Myocyte (in vitro differentiated cells): Measurements from ENCODE around the gene LCOR. TPM values are rescaled to one million over a fixed set of nuclear protein-coding genes. Genes with fewer than 3 reads are reported as not detected.

Source experiments
- DNase-seq: peaks from one replicate; pipeline ENCODE4 v3.0.0-alpha.2; 2012; ENCODE audit warnings: low read depth
- total RNA-seq: library from RNA; depleted of rRNA; stranded (reverse); fragments of >200 nt; gene quantifications from 2 replicates; pipeline ENCODE4 v1.2.3, GENCODE V29; 2014

LCOR gene
- total RNA-seq, 1 donor from 2014 or later: 16.8 TPM

DNA sequence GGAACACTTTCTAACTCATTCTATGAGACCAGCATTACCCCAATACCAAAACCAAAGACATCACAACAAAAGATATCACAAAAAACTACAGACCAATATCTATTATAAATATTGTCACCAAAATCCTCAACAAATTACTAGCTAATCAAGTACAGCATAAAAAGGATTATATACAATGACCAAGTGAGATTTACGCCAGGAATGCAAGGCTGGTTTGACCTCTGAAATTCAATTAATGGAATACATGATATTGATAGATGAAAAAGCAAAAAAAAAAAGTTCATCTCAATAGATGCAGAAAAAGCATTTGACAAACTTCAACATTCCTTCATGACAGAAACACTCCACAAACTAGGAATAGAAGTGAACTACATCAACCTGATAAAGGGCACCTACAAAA, 175.3 kb downstream of the LCOR start:
- DNase-seq: no peak

DNA sequence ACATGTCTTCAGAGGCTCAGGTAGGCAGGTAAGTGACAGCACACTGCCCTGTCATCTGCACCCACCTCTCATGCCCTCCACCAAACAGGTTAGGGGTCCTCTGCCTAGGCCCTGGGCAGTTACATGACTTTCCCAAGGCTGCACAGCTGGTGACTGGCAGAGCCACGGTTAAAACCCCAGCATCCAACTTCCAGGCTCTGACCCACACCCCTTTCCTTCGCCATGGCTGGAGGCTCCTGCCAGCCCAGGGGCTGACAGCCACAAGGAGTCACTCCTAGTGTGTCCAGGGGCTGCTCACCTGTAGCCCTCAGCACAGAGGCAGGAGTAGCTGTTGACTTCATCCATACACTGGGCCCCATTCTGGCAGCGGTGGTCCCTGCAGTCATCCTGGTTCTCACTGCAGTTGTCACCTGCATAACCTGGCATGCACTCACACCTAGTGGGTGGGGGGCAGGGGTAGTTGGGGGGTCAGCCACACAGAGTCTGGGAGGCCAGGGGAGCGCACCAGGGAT, 178.7 kb downstream of the LCOR start:
- no peak for DNase-seq

DNA sequence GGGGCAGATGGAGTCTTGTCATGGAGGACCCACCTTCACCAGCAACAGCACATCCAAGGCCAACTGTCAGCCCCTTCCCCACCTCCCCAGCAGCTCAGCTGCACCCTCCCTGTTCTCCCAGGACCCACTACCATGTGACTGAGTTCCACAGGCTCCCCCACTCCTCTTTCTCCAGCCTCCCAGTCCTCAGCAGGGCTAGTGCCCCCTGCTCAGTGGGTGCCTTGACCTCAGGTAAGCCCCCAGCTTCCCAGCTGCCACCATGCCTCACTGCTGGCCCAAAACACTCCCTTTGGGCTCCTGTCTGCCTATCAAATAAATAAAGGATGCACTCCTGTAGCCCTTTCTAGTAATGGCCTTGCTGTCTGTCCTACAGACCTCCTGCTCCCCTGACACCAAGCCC, 179.3 kb downstream of the LCOR start:
- DNase-seq: no peak

DNA sequence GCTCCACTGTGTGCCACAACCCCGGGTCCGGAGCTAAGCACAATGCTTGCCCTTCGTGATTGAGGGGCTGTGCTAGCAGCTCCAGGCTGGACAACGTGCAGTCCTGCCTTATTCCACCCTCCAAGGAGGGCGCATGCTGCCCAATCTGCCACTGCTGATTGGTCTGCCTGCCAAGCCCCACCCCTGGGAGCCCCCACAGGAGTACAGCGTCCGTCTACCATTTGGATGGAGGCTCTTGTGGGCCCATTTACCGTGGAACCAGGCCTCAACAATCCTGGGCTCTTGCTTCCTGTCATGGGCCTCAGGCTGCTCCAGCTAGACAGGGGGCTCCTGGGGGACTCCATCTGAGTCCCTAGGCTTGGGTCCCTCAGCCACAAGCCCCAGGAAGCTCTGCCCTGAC, 180.4 kb downstream of the LCOR start:
- DNase-seq: no peak

DNA sequence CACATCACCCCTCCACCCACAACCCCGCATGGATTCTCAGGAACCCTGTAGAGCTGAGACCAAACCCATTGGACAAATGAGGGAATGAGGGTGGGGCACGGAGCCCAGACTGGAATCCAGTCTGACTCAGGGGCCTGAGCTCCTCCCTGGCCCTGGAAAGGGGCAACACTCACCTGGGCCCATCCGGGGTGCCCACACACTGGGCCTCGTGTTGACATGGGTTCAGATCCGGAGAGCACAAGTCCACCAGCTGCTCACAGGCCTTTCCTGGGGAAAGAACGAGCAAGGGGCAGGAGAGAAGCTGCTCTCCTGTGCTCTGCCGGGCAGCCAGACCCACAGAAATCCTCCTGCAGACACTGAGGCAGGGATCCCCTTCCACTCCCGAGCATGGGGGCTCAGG, 181.5 kb downstream of the LCOR start:
- DNase-seq: no peak

DNA sequence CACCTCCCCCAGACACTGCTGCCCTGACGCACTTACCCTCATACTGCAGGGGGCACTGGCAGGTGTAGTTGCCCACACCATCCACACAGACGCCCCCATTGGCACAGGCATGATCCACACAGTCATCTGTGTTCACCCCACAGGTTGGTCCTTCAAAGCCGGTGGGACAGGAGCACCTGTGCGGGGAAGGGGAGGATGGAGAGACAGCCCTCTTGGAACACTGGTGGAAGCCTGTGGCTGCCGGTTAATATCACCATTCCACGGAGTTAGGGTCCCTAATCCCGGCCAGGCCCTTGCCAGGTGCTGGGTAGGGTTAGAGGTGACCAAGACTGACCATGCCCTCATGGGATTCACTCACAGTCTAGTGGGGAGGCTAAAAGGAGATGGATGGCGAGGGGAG, 181.9 kb downstream of the LCOR start:
- DNase-seq: no peak

DNA sequence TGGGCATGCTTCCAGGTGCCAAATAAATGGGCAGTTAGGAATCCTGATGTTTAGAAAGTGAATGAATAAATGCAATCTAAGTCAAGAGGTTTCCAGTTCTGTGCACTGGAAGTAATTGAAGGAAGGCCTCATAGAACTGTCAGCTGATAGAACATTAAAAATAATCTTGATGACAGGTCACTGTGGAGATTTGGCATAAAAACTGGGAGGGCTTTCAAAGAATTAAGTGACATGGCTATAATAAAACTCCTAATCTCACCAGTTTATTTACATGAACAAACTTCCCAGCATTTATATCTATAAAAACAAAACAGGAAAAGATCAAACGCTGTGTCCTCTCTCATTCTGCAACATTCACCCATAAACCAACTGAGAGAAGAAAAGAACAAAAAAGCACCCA, 183.1 kb downstream of the LCOR start:
- no peak for DNase-seq

DNA sequence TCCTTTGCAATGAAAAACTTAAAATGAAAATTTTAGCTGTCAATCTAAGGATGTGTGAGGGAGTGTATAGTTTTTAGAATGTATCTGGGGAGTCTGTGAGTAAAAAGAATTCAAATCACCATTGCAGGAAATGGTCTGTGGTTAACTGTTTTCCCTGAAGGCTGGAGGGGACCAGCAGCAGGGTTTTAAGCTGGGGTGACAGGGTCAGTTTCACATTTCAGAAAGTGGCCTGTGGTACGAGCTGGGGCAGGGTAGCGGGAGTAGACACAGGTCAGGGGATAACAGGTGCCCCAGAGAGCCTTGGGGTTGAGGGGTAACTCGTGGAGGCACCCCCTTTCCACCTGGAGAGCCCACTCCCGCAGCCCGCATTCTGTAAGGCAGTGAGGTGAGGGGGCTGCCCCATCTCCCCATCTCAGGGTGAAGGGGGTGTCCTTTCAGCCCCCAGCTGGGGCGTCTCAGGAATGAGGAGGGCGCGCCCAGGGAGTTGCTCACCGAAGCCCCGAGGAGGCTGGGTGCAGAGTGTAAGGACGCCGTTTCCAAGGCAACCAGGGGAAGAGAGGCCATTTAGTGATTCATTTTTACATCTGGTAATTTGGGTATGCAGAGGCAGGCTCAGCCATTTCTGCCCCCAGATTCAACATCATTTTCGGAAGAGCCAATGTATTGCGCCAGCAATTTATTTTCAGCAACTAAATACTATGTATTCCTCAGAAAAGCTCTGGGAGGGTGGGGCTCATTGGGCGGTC, 184.8 kb downstream of the LCOR start:
- DNase-seq: no peak

DNA sequence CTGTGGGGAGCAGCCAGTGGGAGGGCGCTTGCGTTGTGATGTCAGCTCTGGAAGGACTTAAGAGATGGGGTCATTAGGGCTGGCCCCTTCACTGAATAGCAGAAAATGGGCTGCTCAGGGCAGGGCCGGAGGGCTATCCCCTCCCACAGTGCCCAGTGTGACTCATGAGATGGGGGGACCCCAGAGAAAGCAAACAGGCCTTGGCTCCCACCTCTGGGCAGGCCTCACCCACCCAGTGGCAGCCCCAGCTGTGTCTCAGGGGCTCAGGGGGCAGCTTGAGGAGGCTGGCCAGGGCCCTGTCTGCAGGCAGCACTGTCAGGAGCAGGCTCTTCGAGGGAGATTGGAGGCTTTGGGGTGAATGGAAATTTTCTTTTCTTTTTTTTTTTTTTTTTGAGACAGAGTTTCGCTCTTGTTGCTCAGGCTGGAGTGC, 185.4 kb downstream of the LCOR start:
- DNase-seq: no peak

DNA sequence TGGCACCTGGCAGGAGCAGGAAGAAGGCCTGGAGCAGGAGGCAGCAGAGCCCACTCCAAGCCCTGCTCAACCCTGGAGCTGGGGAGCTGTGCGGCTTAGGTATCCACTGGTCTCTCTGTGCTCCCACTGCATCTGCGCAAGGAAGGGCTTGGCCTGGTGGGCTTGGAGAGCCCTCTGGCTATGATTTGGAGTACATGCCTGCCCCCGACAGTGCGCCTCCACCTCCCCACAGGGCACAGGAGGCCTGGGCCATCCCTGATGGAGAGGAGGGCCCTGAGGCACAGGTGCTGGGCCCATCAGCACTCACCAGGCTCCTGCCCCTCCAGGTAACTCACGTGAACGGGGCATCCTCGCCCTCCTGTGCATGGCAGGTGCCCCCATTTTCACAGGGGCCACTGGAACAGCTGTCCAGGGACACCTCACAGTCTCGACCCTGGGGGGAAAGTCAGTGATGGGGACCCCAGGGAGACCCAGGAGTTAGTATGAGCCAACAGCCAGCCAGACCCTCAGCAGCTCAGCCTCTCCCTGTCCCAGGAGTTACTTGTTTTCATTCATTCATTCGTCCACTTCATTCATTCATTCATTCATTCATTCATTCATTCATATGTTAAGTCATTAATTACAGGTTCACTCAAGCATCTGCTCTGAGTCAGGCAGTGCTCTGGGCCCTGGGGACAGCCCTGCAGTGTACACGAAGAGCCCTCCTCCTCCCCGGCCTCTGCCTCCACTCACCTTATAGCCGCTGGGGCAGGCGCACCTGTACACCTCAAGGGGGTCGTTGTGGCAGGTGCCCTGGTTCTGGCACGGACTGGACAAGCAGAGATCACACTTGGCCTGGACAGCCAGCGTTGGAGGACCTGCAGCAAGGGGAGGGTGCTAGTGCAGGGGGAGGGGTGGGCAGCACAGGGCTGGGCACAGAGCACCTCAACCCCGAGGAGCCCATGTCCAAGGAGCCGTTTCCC, 186.4 kb downstream of the LCOR start:
- no peak for DNase-seq

DNA sequence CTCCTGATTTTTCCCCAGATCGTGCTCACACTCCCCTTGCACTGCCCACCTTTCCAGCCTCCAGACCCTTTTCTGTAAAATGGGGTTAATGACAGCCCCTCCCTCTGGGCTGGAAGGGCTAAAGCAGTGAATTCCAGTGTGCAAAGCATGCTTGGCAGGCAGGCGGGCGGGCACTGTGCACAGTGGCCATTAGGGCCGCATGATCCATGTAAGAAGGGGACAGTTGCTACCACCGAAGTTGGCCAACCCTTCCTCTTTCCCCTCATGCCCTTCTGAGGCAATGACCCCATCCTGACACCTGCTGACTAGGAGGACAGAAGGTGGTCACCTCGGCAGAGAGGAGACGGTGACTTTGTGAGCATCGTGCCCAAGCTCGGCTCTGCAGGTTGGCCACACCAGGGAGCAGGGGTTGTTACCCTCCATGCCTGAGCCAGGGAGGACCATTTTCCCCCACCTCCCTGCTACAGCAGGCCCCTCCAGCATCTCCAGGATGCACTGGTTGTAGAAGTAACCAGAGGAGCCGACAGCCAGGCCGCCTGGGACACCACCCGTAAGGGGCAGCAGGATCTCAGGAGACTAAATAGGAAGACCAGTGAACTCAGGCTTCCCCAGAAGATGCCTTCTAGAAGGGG, 187.2 kb downstream of the LCOR start:
- no peak for DNase-seq

DNA sequence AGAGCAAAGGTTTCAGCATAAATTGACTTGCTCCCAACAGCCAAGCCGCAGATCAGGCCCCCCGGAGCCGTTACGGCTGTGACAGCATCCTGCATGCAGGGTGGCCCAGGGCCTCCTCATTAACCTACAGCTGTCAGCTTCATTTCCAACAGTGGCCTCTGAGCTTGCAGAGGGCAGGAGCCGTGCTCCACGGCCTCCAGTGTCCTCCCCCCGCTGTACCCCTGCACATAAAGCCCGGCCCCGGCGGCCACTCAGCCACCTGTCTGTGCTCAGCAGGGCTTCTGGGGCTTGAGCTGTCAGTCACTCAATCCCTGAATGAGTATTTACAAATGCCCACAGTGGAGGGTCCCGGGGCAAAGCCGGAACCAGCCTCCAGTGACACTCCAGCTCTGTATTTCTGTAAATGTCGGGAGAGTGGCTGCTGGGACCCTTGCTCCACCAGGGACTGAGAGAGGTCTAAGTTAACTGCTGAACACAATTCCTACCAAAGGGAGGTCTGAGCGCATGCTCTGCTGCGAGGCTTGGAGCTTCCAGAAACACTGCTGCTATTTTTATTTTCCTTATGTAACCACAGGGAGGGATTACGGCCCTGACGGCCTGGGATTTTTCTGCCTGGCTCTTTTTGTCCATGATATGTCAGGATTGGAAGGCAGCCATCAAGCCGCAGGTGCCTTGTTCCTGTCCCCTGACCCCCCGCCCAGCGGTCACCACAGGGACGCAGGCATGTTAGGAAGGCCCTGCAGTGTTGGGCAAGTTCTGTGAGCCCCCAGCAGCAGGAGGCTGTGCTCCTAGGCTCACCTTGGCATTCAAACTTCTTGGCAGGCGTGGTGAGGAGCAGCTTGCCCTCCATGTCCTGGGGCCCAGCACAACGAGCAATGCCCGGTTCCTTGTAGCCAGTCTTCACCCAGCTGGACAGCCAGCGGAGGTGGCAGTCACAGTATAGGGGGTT, 188.6 kb downstream of the LCOR start:
- peak; percentile 80 for DNase-seq

DNA sequence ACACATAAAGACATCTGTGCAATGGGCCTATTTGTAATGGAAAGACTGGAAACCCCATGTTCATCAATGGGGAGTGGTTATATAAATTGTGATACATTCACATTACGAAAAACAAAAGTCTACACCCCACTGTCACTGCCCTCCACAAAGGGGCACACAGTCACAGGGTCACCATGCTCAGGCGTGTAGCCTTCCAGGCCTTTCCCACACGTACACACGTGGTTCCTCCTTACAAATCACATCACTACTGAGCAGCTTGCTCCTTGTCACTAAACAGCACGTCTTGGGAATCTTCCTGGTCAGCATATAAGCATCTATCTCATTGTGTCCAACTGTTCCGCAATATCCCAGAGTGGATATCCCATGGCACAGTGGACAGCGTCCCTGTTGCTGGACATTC, 190.5 kb downstream of the LCOR start:
- no peak for DNase-seq

DNA sequence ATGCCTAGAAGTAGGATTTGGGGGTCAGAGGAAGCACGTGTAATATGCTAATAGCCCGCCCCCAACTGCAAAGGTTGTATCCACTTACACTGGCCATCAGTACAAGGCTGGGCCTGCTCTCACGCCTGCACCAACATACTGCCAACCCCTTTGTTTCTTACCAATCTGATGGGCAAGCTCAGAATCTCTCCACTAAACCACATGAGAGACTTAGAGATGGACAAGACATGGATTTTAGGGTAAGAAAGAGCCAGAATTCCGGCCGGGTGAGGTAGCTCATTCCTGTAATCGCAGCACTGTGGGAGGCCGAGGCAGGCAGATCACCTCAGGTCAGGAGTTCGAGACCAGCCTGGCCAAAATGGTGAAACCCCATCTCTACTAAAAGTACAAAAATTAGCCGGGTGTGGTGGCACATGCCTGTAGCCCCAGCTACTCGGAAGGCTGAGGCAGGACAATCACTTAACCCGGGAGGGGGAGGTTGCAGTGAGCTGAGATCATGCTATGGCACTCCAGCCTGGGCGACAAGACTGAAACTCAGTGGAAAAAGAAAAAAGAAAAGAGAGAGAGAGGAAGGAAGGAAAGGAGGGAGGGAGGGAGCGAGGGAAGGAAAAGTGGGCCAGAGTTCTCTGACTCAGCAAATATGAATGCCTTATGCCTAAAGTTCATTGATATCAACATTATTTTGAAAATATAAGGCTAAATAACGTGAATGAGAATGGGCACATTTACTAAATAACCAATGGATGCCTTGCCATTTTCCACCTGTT, 191.5 kb downstream of the LCOR start:
- no peak for DNase-seq

DNA sequence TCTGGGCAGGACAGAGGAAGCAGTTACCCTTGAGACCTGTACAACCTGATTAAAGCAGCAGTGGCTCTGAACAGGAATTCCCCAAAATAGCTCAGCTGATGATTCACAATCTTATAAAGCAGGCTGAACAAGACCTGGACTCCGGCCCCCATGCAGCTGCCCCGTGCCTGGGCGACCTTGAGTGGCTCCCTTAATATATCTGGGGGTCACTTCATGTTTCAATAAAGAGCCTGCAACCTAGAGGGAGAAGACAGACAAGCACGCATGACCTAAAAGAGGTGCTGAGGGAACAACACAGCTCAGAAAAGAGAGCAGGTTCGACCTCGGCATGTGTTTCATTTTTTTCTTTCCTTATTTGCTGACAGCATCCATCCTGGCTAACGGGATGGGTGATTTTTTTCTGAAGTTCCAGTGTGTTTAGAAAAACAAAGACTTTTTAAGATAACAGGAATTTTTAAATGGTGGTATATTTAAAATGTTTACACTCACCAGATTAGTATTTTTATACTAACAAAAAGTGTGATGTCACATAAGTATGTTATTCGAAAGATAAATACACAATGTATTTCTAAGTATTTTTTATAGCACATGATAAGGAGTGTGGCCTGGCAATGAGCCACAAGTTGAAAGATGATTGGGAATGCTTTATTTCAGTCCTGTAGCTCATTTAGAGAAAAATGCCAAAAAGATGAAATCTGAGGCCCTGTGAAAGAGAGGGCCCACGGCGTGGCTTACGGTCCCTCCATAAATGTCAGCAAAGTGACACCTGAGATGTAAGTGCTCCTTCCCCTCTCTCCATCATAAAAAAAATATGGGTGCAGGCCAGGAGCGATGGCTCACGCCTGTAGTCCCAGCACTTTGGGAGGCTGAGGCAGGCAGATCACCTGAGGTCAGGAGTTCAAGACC, 192.3 kb downstream of the LCOR start:
- peak; percentile 82 for DNase-seq

DNA sequence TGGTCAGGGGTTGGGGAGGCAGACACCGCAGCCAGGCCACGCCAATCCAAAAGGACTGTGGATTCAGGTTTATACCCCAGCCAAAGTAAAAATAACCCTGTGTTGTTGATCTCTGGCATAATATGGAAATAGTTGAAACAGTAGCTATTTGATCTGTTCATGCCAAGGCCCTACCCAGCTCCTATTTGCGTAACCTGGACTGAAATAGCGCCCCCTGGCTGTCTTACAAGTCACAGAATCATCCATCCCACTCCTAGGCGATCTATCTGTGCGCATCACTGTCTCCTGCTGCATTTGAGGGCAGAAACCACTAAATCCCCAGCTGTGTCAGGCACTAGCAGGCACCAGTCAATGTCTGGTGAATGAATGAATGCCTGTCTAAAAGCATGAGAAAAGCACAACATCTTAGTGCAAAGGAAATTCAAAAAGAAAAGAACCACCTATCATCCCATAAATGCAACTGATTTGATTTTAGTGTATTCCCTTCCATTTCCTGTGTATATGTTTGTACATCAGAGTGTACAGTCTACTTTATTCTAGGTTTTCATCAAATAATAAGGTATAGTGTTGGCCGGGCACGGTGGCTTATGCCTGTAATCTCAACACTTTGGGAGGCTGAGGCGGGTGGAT, 193.6 kb downstream of the LCOR start:
- peak; percentile 53 for DNase-seq

DNA sequence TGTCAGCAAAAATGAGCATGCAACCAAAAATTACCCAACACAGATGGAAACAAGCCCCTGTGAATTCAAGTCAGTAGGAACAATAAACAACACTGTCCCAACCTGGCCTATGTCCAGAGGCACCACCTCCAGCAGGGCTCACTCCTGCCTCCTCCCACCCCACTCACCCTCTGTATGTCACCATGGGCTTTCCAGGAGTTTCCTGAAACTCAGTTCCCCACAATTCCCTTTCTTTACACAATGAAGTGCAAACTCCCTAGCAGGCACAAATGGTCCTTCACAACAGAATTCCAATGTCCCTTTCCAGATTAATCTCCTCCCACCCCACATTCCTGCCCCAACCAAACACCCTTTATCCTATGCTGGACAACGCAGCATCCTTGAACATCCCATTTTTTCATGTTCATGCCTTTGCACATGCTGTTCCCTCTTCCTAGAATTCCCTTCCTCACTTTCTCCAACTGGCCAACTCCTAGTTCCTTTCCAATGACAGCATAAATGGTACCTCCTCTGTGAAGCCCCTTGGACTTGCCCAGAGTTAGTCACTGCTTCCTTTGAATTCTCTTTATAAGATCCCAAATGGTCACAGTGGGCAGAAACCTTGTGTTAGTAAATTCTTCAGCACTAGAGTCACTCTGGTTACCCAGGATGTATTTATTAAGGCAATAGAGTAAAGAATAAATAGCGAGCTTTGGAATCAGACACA, 196.2 kb downstream of the LCOR start:
- no peak for DNase-seq

DNA sequence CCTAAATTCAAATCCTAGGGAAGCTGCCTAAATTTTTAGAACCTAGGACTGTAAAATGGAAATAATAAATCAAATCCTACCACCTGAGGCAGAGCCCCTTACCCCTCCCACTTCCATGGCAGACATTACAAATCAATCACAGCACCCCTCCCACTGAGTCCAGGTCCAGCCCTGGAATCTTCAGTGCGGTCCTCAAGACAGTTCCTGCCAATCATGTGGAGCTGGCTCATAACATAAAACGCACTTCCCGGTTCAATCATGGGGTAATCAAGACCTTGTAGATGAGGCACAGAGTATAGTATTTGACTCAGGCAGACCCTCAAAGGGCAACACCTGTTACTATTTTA, 196.7 kb downstream of the LCOR start:
- DNase-seq: no peak
